Astrocyte of the hippocampus (primary cell): ENCODE data around the gene PLEKHG1.

Source experiments
- DNase-seq: peaks from one replicate; pipeline ENCODE4 v3.0.0; 2011; ENCODE audit warnings: low read depth, low spot score

PLEKHG1 gene

GRCh38 chr6:150599199-150600009 lies at the start of gene PLEKHG1:
TSS of gene PLEKHG1 (plus strand) at chr6:150599885. CDS start at chr6:150733682, 133,797 bp downstream.
- peak; percentile 91 for DNase-seq

- no peak for DNase-seq
These were observed 49.4 kb upstream of the PLEKHG1 start for GRCh38 chr6:150550244-150550643.

GRCh38 chr6:150557043-150557599 lies 42.6 kb upstream of the PLEKHG1 start:
- no peak for DNase-seq

GRCh38 chr6:150560004-150560883 lies 39.4 kb upstream of the PLEKHG1 start:
- DNase-seq = no peak

GRCh38 chr6:150560884-150561219 lies 38.8 kb upstream of the PLEKHG1 start:
- no peak for DNase-seq

- DNase-seq = no peak
These were observed 33.7 kb upstream of the PLEKHG1 start for GRCh38 chr6:150565945-150566344.

GRCh38 chr6:150566486-150566885 lies 33.2 kb upstream of the PLEKHG1 start:
- no peak for DNase-seq

- DNase-seq = peak; percentile 39
These were observed 32.3 kb upstream of the PLEKHG1 start for GRCh38 chr6:150567380-150567779.

- DNase-seq = peak; percentile 68
These were observed 31.8 kb upstream of the PLEKHG1 start for GRCh38 chr6:150567823-150568383.

- no peak for DNase-seq
These were observed 31.1 kb upstream of the PLEKHG1 start for GRCh38 chr6:150568560-150568959.

GRCh38 chr6:150569161-150569560 lies 30.5 kb upstream of the PLEKHG1 start:
- DNase-seq = no peak

GRCh38 chr6:150573041-150573681 lies 26.5 kb upstream of the PLEKHG1 start:
- no peak for DNase-seq

GRCh38 chr6:150575836-150576235 lies 23.8 kb upstream of the PLEKHG1 start:
- DNase-seq = no peak

- DNase-seq = no peak
These were observed 22.9 kb upstream of the PLEKHG1 start for GRCh38 chr6:150576651-150577226.

GRCh38 chr6:150579611-150580010 lies 20.1 kb upstream of the PLEKHG1 start:
- DNase-seq = peak; percentile 60

GRCh38 chr6:150580489-150580888 lies 19.2 kb upstream of the PLEKHG1 start:
- DNase-seq = no peak

- DNase-seq = no peak
These were observed 15.6 kb upstream of the PLEKHG1 start for GRCh38 chr6:150584065-150584464.

- DNase-seq = no peak
These were observed 15.1 kb upstream of the PLEKHG1 start for GRCh38 chr6:150584596-150584995.

GRCh38 chr6:150586850-150587359 lies 12.8 kb upstream of the PLEKHG1 start:
- DNase-seq = no peak

GRCh38 chr6:150587637-150588036 lies 12.0 kb upstream of the PLEKHG1 start:
- no peak for DNase-seq
